HG03565 (cell line): Measurements from ENCODE around the gene CCDC78.

Experiments used
- ATAC-seq: cut with Tn5 transposase; IDR thresholded peaks from one replicate; pipeline ENCODE4 v1.9.1; 2021; ENCODE audit warnings: mild to moderate bottlenecking, moderate library complexity; ENCODE audit not compliant: unreplicated experiment

CCDC78 gene

GRCh38 chr16:725463-726187, 618 bp downstream of the CCDC78 start:
- ATAC-seq = no peak

GRCh38 chr16:725041-725376, 1.2 kb downstream of the CCDC78 start:
- no peak for ATAC-seq

DNA sequence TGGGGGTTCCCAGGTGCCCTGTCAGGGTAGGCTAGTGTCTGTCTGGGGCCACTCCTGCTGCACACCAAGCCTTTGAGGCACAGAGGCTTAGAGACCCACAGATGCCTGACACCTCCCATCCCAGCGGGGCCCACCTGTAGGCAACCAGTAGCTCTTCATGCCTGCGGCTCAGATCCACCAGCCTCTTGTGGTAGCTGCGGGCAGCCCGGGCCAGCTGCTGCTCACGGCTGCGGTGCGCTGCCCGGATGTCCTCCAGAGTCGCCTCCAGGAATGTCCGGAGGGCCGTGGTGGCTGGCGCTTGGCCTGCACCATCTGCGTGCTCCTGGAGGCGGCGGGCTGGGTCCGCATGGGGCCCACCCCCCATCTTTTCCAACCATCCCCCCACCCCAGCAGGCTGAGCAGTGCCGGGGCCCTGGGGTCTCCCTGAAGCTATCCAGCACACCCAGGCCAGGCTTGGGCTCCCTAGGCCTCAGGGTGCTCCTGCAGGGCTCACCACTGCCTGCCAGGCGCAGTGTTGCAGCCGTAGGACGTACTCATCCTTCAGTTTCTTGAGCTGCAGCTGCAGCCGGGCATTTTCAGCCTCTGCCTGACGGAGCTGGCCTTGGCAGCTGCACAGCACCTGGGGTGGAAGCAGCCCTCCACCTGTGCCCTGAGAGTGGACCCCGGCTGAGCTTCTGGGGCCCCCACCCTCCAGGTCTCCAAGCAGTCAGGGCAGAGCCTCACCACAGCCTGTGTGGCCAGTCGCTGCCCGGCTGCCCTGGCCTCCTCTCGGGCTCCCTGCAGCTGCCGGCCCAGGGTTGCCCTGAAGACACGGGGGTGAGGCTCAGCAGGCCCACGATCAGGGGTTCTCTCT, 1.8 kb downstream of the CCDC78 start:
- ATAC-seq = no peak

- no peak for ATAC-seq
Measured at GRCh38 chr16:723695-724094, 2.5 kb downstream of the CCDC78 start.

DNA sequence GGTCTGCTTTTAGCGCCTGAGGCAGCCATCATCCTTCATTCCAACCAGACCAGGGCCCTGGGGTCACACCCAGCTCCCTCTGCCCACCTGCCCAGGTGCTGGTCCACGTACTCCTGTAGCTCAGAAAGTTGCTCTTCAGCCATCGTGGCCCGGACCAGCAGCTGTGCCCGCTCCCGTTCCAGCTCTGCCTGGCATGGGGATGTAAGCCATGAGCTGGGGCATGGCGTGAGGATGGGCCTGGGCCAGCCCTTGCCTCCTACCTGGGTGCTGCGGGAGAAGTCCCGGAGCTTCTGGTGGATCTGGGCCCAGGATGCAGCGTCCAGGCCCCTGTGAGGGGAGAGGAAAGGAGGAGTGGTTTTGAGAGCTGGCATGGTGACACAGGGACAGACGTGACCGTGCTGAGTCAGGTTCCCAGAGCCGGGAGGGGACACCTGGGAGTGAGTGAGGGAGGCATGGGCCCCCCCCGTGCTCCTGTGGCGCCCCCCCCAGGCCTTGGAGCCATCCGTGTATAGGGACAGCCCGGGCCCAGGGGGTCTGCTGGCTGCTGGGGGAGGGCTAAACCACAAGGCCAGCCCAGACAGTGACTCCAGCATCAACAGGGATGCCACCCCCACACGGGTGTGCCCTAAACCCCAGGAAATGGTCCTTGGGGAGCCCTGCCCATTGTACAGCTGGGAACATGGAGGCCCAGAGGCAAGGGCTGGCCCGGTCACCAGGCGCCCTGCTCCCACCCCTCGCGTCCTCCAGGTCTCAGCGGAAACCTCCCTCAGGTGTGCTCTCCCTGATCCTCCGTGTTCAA, 3.2 kb downstream of the CCDC78 start:
- ATAC-seq = no peak

DNA sequence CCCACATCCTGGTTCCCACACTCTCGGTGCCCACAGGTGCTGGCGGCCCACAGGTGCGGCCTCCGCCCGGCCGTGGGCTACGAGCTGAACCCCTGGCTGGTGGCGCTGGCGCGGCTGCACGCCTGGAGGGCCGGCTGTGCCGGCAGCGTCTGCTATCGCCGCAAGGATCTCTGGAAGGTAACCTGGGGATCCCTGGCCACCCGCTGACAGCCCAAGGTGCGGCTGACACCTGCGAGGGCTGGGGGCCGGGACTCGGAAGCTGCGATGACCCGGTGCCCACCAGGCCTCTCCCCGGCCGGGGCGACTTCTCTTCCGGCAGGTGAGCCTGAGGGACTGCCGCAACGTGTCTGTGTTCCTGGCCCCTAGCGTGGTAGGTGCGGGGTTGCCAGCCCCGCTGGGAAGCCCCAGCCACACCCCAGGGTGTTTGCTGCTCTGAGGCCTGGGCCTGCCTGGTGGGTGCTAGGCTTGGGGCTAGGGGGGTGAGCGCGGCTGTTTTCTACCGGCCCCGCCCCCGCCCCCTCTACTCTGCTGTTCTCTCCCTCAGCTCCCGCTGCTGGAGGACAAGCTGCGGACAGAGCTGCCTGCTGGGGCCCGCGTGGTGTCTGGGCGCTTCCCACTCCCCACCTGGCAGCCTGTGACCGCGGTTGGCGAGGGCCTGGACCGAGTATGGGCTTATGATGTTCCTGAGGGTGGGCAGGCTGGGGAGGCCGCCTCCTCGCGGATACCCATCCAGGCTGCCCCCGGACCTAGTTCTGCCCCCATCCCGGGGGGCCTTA, 4.3 kb downstream of the CCDC78 start:
- ATAC-seq = no peak

- peak; percentile 56 for ATAC-seq
Measured at GRCh38 chr16:720990-721764, 5.1 kb downstream of the CCDC78 start, which contains the start of gene ANTKMT. Gene ANTKMT, plus strand, starts transcription at chr16:721146. Its CDS starts 129 bp downstream, at chr16:721275.

GRCh38 chr16:720447-720989, 5.7 kb downstream of the CCDC78 start:
- peak; percentile 3 for ATAC-seq

- no peak for ATAC-seq
Measured at GRCh38 chr16:719815-720446, 6.3 kb downstream of the CCDC78 start.

DNA sequence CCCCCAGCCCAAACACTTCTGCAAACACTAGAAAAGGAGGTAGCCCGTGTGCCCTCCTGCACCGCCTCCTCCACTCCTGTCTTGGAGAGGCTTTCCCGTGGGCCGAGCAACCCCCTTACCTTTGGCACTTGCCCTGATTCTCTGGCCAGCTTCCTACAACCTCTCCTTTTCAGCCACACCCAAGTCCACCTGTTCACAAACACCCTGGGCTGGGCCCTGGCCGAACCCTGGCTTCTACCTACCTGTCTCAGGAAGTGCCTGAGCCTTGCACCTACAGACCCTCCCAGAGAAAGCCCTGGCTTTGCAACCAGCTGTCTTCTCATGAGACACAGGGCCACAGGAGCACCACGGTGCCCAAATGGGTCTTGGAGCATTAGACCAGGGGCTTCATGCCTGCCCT, 7.3 kb downstream of the CCDC78 start:
- no peak for ATAC-seq

DNA sequence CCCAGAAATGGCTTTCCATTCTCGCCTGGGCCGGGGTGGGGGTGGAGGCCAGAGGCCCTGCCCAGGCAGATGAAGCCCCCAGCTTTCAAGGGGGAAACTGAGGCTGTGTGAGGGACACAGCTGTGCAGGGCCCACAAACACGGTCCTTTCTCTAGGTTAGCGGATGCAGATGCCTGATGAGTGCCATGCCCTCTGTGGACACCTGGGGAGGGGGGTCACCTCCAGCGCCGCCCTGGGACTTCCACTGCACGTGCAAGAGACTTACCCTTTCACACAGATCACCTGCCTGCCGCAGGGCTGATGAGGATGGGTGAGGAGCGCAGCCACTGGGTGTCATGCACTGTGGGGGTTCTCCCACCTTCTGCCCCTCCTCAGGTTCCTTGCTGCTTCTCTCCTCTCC, 7.9 kb downstream of the CCDC78 start:
- ATAC-seq = no peak

- ATAC-seq = no peak
Measured at GRCh38 chr16:717450-718245, 8.6 kb downstream of the CCDC78 start.

DNA sequence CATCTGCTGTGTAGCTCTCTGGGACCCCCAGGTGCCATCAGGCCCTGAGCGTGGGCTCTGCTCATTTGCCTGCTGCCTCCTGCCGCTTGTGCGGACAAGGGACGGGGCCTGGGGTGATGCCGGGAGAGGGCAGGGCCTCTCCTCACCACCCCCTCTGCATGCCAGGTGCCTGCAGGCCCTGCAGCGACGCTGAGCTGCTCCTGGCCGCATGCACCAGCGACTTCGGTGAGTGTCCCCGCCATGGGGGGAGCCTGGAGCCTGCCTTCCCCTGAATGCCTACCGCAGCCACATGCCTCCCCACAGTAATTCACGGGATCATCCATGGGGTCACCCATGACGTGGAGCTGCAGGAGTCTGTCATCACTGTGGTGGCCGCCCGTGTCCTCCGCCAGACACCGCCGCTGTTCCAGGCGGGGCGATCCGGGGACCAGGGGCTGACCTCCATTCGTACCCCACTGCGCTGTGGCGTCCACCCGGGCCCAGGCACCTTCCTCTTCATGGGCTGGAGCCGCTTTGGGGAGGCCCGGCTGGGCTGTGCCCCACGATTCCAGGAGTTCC, 9.4 kb downstream of the CCDC78 start:
- no peak for ATAC-seq

DNA sequence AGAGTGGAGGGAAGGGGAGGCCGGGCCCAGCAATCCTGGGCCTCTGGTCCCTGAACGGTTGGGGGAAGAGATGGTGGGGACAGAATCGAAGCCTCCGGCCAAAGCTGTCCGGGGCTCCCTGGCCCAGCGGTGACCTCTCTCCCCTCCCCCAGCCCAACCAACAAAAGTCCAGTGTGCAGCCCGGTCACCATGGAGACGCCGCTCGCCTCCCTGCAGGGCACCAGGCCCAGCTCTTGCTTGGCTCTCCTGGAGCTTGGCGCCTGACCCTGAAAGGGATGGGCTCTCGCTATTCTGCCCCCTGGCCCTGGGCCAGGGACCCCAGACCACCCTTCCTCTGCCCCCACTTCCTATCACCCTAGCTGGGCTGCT, 10.1 kb downstream of the CCDC78 start:
- no peak for ATAC-seq

- no peak for ATAC-seq
Measured at GRCh38 chr16:715477-716199, 10.6 kb downstream of the CCDC78 start.

GRCh38 chr16:714558-715476, 11.4 kb downstream of the CCDC78 start, which contains the start of gene METRN:
Gene METRN, plus strand, starts transcription at chr16:715118. Its CDS starts 172 bp downstream, at chr16:715290.
- ATAC-seq = peak; percentile 61
